COLO668 (cell line): ENCODE measurements around the gene GLRX.

Experiments
- DNase-seq: peaks from one replicate; lab custom pipeline; 2025; ENCODE audit not compliant: unreplicated experiment; lab: John Stamatoyannopoulos, UW

Gene GLRX

GRCh38 chr5:95784514-95785302 lies 37.8 kb downstream of the GLRX start:
- no peak for DNase-seq

DNA sequence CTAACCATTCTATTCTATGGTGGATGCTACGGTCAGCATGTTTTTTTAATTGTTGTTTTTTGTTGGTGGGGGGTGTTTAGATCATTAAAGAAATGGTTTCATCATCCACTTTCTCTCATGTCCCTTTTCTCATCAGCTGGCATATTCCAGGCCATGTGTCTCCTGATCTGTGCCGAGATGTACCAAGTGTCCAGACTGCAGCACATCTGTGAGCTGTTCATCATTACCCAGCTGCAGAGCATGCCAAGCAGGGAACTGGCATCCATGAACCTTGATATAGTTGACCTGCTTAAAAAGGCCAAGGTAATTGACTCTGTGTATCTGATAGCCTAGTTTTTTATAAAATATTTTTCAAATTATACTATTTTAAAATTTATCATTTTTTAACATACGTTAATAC lies 38.9 kb downstream of the GLRX start:
- DNase-seq = no peak

DNA sequence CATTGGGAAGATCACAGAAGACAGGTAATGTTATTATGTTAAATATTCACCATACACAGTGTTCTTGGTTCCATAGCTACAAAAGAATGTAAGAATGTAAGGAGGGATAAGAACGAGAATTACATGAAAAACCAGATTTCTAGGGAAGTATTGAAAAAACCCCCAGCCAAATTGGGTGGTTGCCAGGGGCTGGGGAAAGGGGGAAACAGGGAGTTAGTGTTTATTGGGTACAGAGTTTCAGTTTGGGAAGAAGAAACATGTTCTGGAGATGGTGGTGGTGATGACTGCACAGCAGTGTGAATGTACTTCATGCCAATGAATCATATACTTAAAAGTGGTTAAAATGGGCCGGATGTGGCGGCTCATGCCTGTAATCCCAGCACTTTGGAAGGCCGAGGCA lies 40.3 kb downstream of the GLRX start:
- DNase-seq = no peak

DNA sequence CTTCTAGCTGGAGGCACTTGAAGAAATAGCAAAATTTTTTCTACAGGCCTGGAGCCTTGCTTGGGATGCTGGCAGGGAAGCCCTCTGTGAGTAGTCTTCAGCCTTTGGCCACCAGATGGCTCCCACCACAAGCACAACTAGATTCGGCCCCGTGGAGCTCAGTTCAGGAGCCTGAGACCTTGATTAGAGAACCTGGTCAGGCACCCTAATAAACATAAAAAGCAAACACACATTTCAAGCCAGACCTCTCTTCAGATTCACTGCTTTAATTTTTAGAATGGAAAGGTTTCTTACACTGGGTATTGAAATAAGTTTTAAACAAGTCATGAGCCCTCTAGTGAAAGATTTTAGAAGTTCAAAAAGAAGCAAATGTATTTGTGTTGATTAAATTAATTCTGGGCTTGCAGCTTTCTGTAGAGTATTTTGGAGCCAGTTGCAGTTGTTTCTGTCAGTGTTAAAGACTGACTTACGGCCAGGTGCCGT lies 41.4 kb downstream of the GLRX start:
- DNase-seq = peak; percentile 38

GRCh38 chr5:95780597-95780996 lies 41.9 kb downstream of the GLRX start:
- no peak for DNase-seq

DNA sequence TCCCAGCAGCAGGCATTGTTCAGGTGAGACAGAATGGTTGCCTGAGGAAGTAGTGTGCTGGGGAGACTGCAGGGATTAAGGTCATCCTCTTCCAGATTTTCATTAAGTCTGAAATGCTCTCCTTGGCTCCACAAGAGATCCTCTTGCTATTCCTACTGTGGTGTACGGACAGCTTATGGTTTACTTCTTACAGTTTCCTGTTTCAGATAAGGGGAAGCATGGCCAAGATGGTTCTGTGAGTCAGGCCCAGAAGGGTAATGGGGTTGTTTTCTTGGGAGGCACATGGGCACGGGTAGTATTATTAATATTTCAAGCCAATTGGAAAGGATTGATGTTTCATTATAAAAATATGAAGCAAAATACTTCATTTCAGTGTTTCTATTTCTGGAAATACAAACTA lies 42.9 kb downstream of the GLRX start:
- no peak for DNase-seq

GRCh38 chr5:95778713-95779436 lies 43.7 kb downstream of the GLRX start:
- no peak for DNase-seq

DNA sequence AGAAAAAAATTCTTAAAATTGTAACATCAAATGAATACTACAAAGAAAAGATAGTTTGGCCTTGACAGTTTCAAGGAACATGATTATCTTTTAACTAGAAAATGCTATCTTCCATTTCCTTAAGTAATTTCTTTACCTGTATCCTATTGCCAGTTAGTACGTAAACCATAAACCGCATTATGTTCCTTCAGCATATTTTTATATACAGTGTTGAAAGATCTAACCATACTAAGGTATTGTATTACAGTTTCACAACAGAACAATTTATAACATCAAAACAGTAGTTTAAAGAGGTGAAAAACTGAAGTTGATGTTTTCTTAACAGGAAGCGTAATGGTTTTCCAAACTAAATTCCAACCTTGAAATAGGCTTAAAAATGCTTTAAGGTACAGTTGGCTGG lies 45.1 kb downstream of the GLRX start:
- DNase-seq = no peak

GRCh38 chr5:95773335-95774059 lies 49.0 kb downstream of the GLRX start:
- no peak for DNase-seq

DNA sequence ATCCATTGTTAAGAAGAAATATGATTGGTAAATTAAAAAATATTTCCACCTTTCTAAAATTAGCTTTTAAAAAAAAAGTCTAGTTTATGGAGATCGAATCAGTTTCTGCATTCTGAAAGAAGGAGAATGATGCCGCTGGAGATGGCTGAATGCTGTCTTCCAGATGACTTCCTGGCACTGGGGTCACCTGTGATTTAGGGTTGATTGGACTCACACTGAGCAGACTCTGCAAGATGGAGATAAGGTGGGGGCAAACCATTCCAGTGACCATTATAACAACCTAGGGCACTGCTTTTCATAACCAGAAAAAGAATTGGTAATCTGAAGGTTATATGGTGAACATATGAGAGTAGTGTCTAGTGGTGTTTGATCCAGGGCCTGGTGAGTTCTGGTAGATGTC lies 50.6 kb downstream of the GLRX start:
- no peak for DNase-seq

DNA sequence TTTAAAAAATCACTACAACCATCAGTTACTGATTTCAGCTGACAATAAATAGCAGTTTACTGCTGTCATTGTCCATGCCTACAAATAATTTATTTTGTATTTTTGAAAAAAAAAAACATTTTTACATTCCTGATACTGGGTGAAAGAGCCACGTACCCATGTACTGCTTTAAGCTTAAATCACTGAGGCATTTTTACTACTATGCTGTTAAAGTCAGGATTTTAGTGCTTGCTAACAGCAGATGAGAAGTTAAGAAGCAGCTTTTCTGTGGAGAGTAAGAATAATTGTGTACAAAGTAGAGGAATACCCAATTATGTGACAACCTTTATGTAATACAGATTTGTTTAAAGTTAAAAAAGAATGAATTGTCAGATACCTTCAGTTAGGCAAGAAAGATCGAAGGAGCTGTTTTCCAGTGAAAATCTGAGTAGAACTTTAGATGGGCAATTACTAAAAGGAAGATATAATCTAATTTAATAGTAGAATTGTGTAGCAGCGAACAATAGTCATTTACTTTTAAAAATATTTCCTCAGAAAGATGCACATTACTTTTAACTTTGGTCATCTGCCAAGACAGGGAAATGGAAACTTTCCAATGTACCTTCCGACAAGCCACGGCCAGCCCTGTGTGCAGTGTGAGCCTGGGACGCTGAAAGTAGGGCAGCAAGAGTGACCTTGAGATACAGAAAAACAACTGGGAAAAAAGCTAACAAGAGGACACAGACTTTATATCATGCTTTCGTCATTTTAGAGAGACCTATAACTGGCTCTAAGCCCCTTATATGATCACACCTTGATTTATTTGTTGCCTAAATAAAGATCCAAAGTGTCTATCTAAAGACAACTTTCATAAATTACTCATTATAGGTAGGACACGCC lies 51.5 kb downstream of the GLRX start:
- no peak for DNase-seq

DNA sequence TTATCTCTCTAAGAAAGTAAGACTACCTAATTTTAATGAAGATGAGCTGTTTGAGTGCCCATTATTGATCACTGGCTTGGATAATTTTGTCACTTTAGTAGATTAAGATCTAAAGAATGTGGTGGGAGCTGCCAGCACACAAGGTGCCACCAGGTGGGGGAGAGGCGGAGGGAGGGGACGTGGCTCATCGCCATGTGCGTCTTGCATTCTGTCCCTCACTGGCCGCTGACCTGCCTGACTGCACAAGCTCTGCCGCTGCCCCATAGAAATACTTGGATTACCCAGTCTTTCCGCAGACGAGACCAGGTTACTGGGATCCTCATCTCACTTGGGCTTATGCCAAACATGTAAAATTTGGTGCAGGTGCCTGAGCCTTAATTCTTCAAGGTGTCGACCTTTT lies 53.8 kb downstream of the GLRX start:
- no peak for DNase-seq

GRCh38 chr5:95763941-95764340 lies 58.6 kb downstream of the GLRX start:
- no peak for DNase-seq
